Immature natural killer cell (primary cell): ENCODE measurements around the gene TSPAN2. TPM values are rescaled to one million over a fixed set of nuclear protein-coding genes. Genes with fewer than 3 reads are reported as not detected.

ENCODE experiments used
- DNase-seq, 3 donors: peaks; one replicate each; pipeline ENCODE4 v3.0.0; 2022; ENCODE audit warnings: mixed read lengths in 1 of 3
- H3K27ac Mint-ChIP-seq, 6 donors: one replicate each; pipeline ENCODE4 v1.8.0; 2020; ENCODE audit warnings: mixed read lengths in 6 of 6, mild to moderate bottlenecking in 5 of 6, inconsistent platforms in 4 of 6, moderate library complexity in 3 of 6
- H3K27me3 Mint-ChIP-seq, 3 donors: one replicate each; pipeline ENCODE4 v1.8.0; 2020 to 2021; ENCODE audit warnings: low read depth in 3 of 3, mild to moderate bottlenecking in 3 of 3, mixed read lengths in 3 of 3, moderate library complexity in 3 of 3, inconsistent platforms in 1 of 3
- H3K36me3 Mint-ChIP-seq, 3 donors: one replicate each; pipeline ENCODE4 v1.8.0; 2020; ENCODE audit warnings: mixed read lengths in 3 of 3, inconsistent platforms in 2 of 3, mild to moderate bottlenecking in 2 of 3
- H3K4me1 Mint-ChIP-seq, 2 donors: one replicate each; pipeline ENCODE4 v1.8.0; 2020; ENCODE audit warnings: inconsistent platforms in 2 of 2, mild to moderate bottlenecking in 2 of 2, mixed read lengths in 2 of 2, moderate library complexity in 1 of 2
- H3K4me3 Mint-ChIP-seq, 5 donors: one replicate each; pipeline ENCODE4 v1.8.0; 2020; ENCODE audit warnings: mild to moderate bottlenecking in 5 of 5, mixed read lengths in 5 of 5, inconsistent platforms in 3 of 5, moderate library complexity in 3 of 5
- H3K9me3 Mint-ChIP-seq, 6 donors: one replicate each; pipeline ENCODE4 v1.8.0; 2020; ENCODE audit warnings: mild to moderate bottlenecking in 6 of 6, mixed read lengths in 6 of 6, inconsistent platforms in 4 of 6, moderate library complexity in 3 of 6
- polyA plus RNA-seq, 3 donors: library from polyadenylated mRNA; unstranded; fragments of 300-500 nt; fragmentation: Illumina TruSeq; gene quantifications; one replicate each; pipeline ENCODE4 v1.2.3, GENCODE V29; 2021

Gene TSPAN2
- polyA plus RNA-seq, 3 donors from 2014 or later: 50.1 to 80.1 (median 76.2) TPM

DNA sequence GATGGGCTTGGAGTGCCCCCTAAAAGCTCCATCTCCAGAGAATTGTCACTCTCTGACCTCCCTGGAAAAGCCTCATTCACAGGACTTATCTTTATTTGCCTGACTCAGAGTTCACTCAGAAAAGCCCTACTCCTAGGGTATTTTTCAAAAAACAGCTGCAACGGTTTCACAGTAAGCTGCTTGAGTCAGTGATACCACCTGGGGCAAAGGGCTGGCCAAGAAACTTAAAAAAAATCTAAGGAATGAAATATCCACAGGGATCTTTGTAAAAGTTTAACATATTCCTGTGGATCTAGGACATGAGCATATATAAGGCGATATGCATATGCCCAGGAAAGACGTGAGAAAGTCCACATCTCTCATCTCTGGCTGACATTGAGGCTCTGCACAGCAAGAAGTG, 33.8 kb upstream of the TSPAN2 start:
- Mint-ChIP-seq H3K4me3 (no peak overlapping the region), H3K36me3 (no peaks in the 10 kb centered on the region), H3K27ac (no peak overlapping the region), H3K27me3 (peaks cover 7 to 17% (median 10%) of the 10 kb centered on the region in 3 donors), H3K9me3 (peaks cover 6 to 24% (median 15%) of the 10 kb centered on the region in 6 donors), H3K4me1 (no peaks in the 10 kb centered on the region)
- no peak for DNase-seq

DNA sequence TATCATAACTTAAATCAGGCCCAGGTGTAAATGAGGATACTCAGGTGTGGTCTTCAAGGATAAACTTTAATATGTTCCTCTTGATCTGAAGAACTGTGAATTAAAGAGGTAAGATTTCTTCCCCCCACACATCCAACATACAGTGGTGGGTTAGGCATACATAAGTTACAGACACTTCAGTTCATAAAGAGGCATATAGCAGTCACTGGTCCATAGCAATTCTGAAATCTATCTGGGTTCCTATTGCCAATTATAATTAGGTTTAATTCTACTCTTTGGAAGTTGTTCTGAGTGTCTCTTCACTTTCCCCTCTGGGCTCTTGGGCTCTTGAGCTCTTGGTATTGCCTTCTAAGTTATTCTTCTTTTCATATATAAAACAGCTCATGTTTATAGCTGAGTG, 32.5 kb upstream of the TSPAN2 start:
- H3K27me3 Mint-ChIP-seq: peaks cover 9 to 17% (median 10%) of the 10 kb centered on the region in 3 donors
- no peak overlapping the region for H3K27ac Mint-ChIP-seq
- peaks cover 6 to 24% (median 15%) of the 10 kb centered on the region in 6 donors for H3K9me3 Mint-ChIP-seq
- no peak for DNase-seq
- H3K4me1 Mint-ChIP-seq: no peaks in the 10 kb centered on the region
- no peaks in the 10 kb centered on the region for H3K36me3 Mint-ChIP-seq
- no peak overlapping the region for H3K4me3 Mint-ChIP-seq

DNA sequence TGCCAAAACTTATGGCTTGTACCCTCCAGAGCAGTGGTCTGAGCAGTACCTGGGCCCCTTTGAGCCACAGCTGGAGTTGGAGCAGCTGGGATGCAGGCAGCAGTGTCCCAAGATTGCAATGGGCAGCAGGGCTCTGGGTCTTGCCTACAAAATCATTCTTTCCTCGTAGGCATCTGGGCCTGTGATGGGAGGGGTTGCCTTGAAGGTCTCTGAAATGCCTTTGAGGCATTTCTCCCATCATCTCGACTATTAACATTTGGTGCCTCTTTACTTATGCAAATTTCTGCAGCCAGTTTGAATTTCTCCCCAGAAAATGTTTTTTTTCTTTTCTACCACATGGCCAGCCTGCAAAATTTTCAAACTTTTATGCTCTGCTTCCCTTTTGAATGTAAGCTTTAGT, 31.0 kb upstream of the TSPAN2 start:
- no peaks in the 10 kb centered on the region for H3K4me1 Mint-ChIP-seq
- DNase-seq: no peak
- H3K27me3 Mint-ChIP-seq: peaks cover 9 to 17% (median 11%) of the 10 kb centered on the region in 3 donors
- no peak overlapping the region for H3K4me3 Mint-ChIP-seq
- peaks cover 6 to 24% (median 15%) of the 10 kb centered on the region in 6 donors for H3K9me3 Mint-ChIP-seq
- H3K36me3 Mint-ChIP-seq: no peaks in the 10 kb centered on the region
- H3K27ac Mint-ChIP-seq: no peak overlapping the region

DNA sequence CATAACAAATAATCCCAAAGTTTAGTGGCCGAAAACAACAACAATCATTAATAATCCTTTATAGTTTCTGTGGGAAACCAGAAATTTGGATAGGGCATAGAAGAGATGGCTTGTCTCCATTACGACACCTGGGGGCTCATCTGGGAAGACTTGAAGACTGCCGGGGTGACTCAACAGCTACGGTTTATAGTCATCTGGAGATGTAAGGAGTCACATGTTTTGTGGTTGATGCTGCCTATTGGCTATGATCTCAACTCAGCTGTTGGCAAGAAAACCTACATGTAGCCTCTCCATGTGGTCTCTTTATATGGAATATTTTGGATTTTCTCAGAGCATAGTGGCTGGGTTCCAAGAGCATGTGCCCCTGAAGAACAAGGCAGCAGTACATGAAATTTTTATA, 29.3 kb upstream of the TSPAN2 start:
- H3K4me3 Mint-ChIP-seq: no peak overlapping the region
- H3K27me3 Mint-ChIP-seq: peaks cover 4 to 12% (median 5%) of the 10 kb centered on the region in 3 donors

DNA sequence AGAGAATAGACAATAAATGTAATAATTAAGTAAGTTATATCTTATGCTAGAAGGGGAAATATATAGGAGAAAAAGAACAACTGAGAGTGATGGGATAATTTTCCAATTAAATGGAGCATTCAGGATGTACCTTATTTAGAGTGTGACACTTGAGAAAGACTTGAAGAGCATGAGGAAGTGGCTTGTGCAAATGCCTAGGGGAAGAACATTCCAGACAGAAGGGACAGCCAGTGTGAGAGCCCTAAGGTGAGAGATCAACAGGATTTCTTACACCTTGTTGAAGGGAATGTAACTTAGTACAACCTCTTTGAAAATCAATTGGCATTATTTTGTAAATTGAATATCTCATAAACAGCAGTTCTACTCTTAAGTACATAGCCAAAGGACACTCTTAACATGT, 28.8 kb upstream of the TSPAN2 start:
- no peak overlapping the region for H3K4me3 Mint-ChIP-seq

More for the DNA sequence above, 29.3 kb upstream of the TSPAN2 start:
- H3K4me1 Mint-ChIP-seq: no peaks in the 10 kb centered on the region
- H3K36me3 Mint-ChIP-seq: no peaks in the 10 kb centered on the region
- no peak for DNase-seq
- H3K9me3 Mint-ChIP-seq: peaks cover 2 to 14% (median 9%) of the 10 kb centered on the region in 6 donors
- H3K27ac Mint-ChIP-seq: no peak overlapping the region

DNA sequence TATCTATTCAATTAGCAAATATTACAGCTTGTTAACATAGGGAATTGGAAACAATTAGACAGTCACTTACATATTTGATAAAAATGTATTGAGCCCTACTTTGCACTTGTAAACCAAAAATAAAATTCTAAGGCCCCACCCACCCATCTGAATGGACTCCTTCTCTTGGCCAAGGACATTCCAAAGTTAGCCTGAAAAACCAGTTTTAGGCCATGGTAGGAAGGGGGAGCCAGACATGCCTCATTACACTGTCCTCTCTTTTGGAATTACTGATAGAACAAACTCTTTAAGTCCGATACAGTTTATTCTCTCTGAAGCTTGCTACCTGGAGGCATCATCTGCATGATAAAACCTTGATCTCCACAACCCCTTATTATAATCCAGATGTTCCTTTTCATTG, 28.0 kb upstream of the TSPAN2 start:
- no peaks in the 10 kb centered on the region for H3K36me3 Mint-ChIP-seq
- peaks cover 0 to 7% (median 4%) of the 10 kb centered on the region in 6 donors for H3K9me3 Mint-ChIP-seq
- no peaks in the 10 kb centered on the region for H3K4me1 Mint-ChIP-seq
- H3K27ac Mint-ChIP-seq: no peak overlapping the region
- peaks cover 4 to 5% (median 4%) of the 10 kb centered on the region in 3 donors for H3K27me3 Mint-ChIP-seq
- H3K4me3 Mint-ChIP-seq: no peak overlapping the region
- no peak for DNase-seq

More for the DNA sequence above, 28.8 kb upstream of the TSPAN2 start:
- DNase-seq: no peak
- H3K27me3 Mint-ChIP-seq: peaks cover 4 to 7% (median 5%) of the 10 kb centered on the region in 3 donors
- no peaks in the 10 kb centered on the region for H3K36me3 Mint-ChIP-seq
- no peak overlapping the region for H3K27ac Mint-ChIP-seq
- H3K4me1 Mint-ChIP-seq: no peaks in the 10 kb centered on the region
- peaks cover 0 to 10% (median 5%) of the 10 kb centered on the region in 6 donors for H3K9me3 Mint-ChIP-seq

DNA sequence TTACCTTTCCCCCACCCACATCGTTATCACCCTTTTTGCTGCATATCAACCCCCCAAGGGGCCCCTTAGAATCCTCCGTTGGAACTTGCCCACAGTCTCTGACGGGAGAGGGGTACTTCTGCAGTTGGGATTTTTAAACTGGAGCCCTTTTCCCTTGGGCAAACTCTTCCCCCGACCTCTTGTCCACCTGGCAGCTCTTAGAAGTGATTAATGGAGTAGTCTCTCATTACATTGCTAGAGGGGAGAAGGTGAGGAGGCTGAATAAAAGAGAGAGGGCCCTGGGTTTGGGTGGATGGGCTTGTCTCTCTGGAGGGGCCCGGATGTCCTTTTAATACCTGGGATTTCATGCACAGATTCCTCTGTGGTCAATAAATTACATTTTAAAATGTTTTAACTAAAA, 27.2 kb upstream of the TSPAN2 start:
- no peak overlapping the region for H3K4me3 Mint-ChIP-seq
- no peaks in the 10 kb centered on the region for H3K4me1 Mint-ChIP-seq
- peaks cover 0 to 6% (median under 1%) of the 10 kb centered on the region in 6 donors for H3K9me3 Mint-ChIP-seq
- no peak overlapping the region for H3K27ac Mint-ChIP-seq
- H3K36me3 Mint-ChIP-seq: no peaks in the 10 kb centered on the region
- H3K27me3 Mint-ChIP-seq: peaks cover 2 to 4% (median 4%) of the 10 kb centered on the region in 3 donors
- DNase-seq: no peak

DNA sequence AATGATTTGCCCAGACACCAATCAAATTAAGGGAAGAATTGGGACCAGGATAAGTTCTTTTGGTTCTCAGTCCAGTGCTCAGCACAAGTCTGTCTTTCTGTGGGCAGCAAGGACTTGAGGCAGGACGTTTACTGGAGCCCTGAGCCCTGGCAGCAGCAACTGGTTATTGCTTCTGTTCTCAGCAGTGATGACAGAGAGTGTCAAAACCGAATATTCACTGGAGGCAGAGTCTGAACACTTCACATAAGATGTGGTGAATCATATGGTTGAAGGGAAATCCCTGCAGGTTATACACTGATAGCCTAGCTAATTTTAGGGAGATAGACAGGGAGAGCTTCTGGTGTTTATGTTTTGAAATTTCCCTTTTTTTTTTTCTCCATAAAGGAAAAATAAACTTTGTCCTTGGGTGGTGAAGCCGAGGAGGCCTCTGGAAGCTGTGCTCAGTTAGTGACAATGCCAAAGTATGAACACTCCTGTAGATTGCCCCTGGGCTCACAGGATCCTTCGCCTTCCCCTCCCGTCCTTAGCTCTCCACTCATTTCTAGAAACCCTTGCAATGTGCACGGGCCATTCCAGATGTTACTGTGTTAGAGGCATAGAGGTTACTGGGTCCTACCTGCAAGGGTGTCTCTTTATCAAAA, 26.3 kb upstream of the TSPAN2 start:
- Mint-ChIP-seq H3K9me3 (peaks cover 0 to 4% (median 0%) of the 10 kb centered on the region in 6 donors), H3K27ac (no peak overlapping the region), H3K4me1 (no peaks in the 10 kb centered on the region)

DNA sequence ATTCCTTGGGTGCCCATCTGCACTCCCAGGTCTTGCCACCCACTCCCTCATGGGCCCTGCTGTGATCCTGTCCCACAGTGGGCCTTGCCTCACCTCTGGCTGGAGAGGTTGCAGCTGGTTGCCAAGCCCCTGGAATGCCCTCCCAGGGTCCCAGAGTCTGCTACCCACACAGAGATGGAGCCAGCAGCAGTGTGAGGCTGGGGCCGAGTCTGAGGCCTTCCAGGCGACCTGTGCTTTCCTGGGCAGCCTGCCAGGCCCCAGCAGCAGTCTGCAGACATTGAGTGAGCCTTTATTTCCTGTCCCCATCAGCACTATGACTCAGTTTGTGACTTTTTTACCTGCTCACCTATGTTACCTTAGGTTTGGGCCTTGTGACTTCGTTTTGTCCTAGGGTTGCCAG, 25.0 kb upstream of the TSPAN2 start:
- Mint-ChIP-seq H3K9me3 (peaks cover 0 to 2% (median 0%) of the 10 kb centered on the region in 6 donors), H3K27ac (no peak overlapping the region), H3K4me3 (no peak overlapping the region), H3K27me3 (peaks cover 2 to 4% (median 2%) of the 10 kb centered on the region in 3 donors), H3K4me1 (no peaks in the 10 kb centered on the region), H3K36me3 (peaks cover 0 to 3% (median 0%) of the 10 kb centered on the region in 3 donors)
- no peak for DNase-seq

More for the DNA sequence above, 26.3 kb upstream of the TSPAN2 start:
- Mint-ChIP-seq H3K27me3 (peaks cover 2 to 4% (median 2%) of the 10 kb centered on the region in 3 donors), H3K4me3 (no peak overlapping the region), H3K36me3 (no peaks in the 10 kb centered on the region)
- DNase-seq: no peak

DNA sequence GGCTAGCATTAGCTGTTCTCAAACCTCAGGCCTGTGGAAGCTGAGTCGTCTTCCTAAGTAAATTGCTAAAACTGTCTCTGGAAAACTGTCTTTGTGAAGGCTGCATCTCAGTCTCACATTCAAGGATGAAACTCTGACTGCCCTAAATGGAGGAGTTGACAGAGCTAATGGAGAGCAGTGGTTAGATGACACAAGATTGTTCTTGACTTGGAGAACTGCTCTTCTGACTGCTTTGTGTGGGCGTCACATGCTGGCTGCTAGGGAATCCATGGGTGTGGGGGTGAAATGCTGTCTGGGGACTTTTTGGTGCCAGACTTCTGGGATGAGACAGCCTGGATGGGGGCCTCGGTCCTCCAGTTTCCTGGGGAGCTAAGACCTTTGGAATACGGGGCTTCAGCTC, 24.5 kb upstream of the TSPAN2 start:
- Mint-ChIP-seq H3K4me1 (peaks cover 0 to 2% of the 10 kb centered on the region in 2 donors), H3K27ac (no peak overlapping the region), H3K36me3 (peaks cover 0 to 3% (median 0%) of the 10 kb centered on the region in 3 donors), H3K9me3 (peaks cover 0 to 2% (median 0%) of the 10 kb centered on the region in 6 donors), H3K4me3 (no peak overlapping the region), H3K27me3 (peaks cover 0 to 2% (median 2%) of the 10 kb centered on the region in 3 donors)
- no peak for DNase-seq

DNA sequence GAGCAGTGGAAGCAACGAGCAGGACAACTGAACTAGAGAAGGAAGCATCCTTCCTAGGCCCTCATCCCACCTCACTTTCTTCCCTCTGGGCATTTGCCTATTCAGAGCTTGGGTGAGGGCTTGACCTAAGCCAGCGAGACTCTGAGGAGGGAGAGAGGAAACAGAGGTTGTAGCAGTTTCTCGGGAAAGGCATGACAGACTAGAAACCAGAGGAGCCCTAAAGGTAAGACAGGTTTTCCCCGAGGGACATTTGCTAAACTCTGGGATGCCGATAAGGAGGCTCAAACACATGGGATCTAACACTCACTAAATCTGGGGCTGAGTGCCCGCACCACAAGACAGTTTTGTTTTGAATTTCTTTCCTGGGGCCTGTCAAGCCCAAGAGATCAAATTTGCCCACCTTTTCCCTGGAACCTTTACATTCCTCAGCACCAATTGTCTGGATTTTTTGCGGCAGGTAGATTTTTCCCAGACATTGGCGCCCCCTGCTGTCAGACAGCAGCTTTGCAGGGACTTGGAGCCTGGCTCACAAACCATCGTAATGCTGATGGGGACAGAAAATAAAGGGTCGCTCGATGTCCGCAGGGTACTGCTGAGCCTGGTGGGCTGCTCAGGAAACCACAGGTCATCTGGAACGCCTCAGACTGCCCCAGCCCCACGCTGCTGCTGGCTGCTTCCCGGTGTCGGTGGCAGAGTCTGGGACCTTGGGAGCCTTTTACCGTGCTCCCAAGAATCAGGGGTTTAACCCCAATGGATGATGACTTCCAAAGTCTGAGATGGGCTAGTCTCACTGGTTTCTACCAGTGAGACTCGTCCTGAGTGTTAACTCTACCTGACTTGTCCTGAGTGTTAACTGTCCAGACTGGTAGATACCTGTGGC, 23.4 kb upstream of the TSPAN2 start:
- Mint-ChIP-seq H3K4me3 (no peak overlapping the region), H3K27me3 (peaks cover 0 to 2% (median 2%) of the 10 kb centered on the region in 3 donors), H3K4me1 (peaks cover 9 to 11% of the 10 kb centered on the region in 2 donors), H3K27ac (peak overlapping the region in 1 of 6 donors; percentile 50), H3K36me3 (peaks cover 0 to 3% (median 0%) of the 10 kb centered on the region in 3 donors), H3K9me3 (peaks cover 0 to 2% (median 0%) of the 10 kb centered on the region in 6 donors)
- DNase-seq: peak; percentile 45 to 52 (median 47)

DNA sequence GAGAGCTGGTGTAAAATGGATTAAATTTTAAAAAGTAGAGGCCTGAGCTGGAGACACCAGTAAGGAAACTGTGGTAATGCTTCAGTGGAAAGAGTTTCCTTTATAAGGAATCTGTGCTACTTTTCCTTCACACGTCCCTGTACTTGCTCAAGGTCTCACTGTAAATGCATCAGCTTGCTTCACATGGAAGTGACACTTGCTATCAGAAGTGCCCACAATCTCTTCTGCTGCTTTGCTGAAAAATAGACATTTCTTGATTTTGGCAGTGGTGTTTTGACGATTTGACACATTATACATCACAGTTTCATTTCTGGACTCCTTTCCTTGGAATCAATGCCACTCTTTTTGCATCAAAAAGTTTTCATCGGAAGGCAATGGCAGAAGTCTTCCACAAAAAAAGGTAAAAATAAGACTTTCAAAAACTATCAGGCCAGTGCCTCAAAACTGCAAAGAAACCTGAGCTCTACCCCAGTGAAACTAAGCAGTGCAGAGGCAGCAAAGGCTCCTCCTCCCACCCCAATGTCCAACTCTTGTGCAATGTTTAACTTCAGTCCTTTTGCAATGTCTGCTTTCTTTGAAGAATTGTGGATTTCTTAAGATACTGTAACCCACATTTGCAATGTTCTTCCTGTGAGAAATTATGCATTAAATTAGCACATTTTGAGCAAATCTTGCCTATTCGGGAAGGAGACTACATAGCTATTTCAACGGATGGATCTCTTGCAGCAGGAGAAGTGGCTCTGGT, 18.4 kb upstream of the TSPAN2 start:
- Mint-ChIP-seq H3K27me3 (peaks cover 0 to 2% (median 0%) of the 10 kb centered on the region in 3 donors), H3K27ac (peak overlapping the region; percentile 37 to 80 (median 69)), H3K9me3 (peaks cover 0 to 2% (median 0%) of the 10 kb centered on the region in 6 donors)

DNA sequence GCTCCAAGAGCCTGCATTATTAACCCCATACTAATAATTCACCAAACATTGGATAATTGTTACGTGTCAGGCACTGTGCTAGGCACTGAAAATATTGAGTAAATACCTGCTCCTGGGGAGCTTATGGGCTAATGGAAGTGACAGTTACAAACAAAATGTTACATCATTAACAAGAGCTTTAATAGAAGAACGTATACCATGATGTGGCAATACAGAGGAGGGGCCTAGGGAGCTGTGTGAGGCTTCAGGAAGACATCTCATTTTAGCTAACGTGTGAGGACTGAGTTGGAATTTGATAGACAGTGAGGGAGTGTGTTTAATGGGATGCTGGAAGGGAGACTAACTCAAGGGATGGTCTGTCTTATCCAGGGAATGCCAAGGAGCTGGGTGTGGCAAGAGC, 16.5 kb upstream of the TSPAN2 start:
- Mint-ChIP-seq H3K27me3 (peaks cover 0 to 2% (median 0%) of the 10 kb centered on the region in 3 donors), H3K36me3 (peaks cover 0 to 3% (median 0%) of the 10 kb centered on the region in 3 donors), H3K4me1 (peaks cover 19 to 21% of the 10 kb centered on the region in 2 donors), H3K9me3 (no peaks in the 10 kb centered on the region), H3K27ac (peak overlapping the region in 3 of 6 donors; percentile 21 to 42 (median 23)), H3K4me3 (no peak overlapping the region)
- DNase-seq: no peak

More for the DNA sequence above, 18.4 kb upstream of the TSPAN2 start:
- peaks cover 19 to 21% of the 10 kb centered on the region in 2 donors for H3K4me1 Mint-ChIP-seq
- DNase-seq: no peak
- peaks cover 0 to 3% (median 0%) of the 10 kb centered on the region in 3 donors for H3K36me3 Mint-ChIP-seq
- H3K4me3 Mint-ChIP-seq: peak overlapping the region in 4 of 5 donors; percentile 12 to 29 (median 21)
